OCI-LY1 (cell line): Measurements from ENCODE around the gene MUC13.

ENCODE experiments used
- H2AFZ ChIP-seq: fragments of 200-600 bp; sonication (generic), shearing (Covaris generic); 2 replicates; pipeline ENCODE4 v1.6.0; 2014; ENCODE audit warnings: antibody characterized with exemption, mild to moderate bottlenecking, low read length
- H3F3A ChIP-seq: fragments of 200-600 bp; sonication (generic), shearing (Covaris generic); 2 replicates; pipeline ENCODE4 v1.6.0; 2014; ENCODE audit warnings: mild to moderate bottlenecking, antibody characterized with exemption, low read length, moderate library complexity; ENCODE audit not compliant: insufficient read depth
- H3K27ac ChIP-seq: fragments of 200-600 bp; sonication (generic); 2 replicates; pipeline ENCODE4 v1.5.1; 2014; ENCODE audit warnings: low read length, mixed run types, mild to moderate bottlenecking, low read depth; ENCODE audit not compliant: poor library complexity, severe bottlenecking
- H3K27me3 ChIP-seq: fragments of 200-600 bp; sonication (generic); 2 replicates; pipeline ENCODE4 v1.6.0; 2014; ENCODE audit warnings: antibody characterized with exemption, mild to moderate bottlenecking, low read length, moderate library complexity; ENCODE audit not compliant: insufficient read depth
- H3K36me3 ChIP-seq: fragments of 200-600 bp; sonication (generic); 2 replicates; pipeline ENCODE4 v1.6.1; 2014; ENCODE audit warnings: mild to moderate bottlenecking, antibody characterized with exemption, low read length, moderate library complexity, mixed read lengths; ENCODE audit not compliant: insufficient read depth
- H3K4me1 ChIP-seq: fragments of 200-600 bp; sonication (generic); 2 replicates; pipeline ENCODE4 v1.5.1; 2014; ENCODE audit warnings: mild to moderate bottlenecking, low read length, moderate library complexity; ENCODE audit not compliant: insufficient read depth, severe bottlenecking
- H3K4me2 ChIP-seq: fragments of 200-600 bp; sonication (generic), shearing (Covaris generic); 2 replicates; pipeline ENCODE4 v1.6.1; 2014; ENCODE audit warnings: low read length
- H3K4me3 ChIP-seq: fragments of 200-600 bp; sonication (generic); 2 replicates; pipeline ENCODE4 v1.5.1; 2014; ENCODE audit warnings: low read length, low read depth, mild to moderate bottlenecking, mixed read lengths; ENCODE audit not compliant: poor library complexity, severe bottlenecking
- H3K79me2 ChIP-seq: fragments of 200-600 bp; shearing (Covaris generic); 2 replicates; pipeline ENCODE4 v1.6.1; 2016; ENCODE audit warnings: mixed run types, low read length, mixed read lengths; ENCODE audit not compliant: insufficient read depth
- H3K9ac ChIP-seq: fragments of 200-600 bp; sonication (generic), shearing (Covaris generic); 2 replicates; pipeline ENCODE4 v1.6.1; 2014; ENCODE audit warnings: mild to moderate bottlenecking, low read length, mixed read lengths
- H3K9me2 ChIP-seq: fragments of 200-600 bp; sonication (generic), shearing (Covaris generic); 2 replicates; pipeline ENCODE4 v1.6.1; 2014; ENCODE audit warnings: low read depth, mild to moderate bottlenecking, low read length, mixed read lengths
- H3K9me3 ChIP-seq: fragments of 200-600 bp; shearing (Covaris generic); 2 replicates; pipeline ENCODE4 v1.6.1; 2014; ENCODE audit warnings: low read length, mixed read lengths
- H4K20me1 ChIP-seq: fragments of 200-600 bp; sonication (generic), shearing (Covaris generic); 2 replicates; pipeline ENCODE4 v1.6.0; 2016; ENCODE audit warnings: mild to moderate bottlenecking, low read length; ENCODE audit not compliant: insufficient read depth
- CTCF ChIP-seq: fragments of 200-600 bp; sonication (generic), shearing (Covaris generic); IDR thresholded peaks from 2 replicates; pipeline ENCODE4 v1.5.1; 2017; ENCODE audit warnings: mild to moderate bottlenecking, antibody characterized with exemption, low read length, moderate library complexity, mixed read lengths
- EZH2 ChIP-seq: fragments of 200-600 bp; sonication (generic), shearing (Covaris generic); IDR thresholded peaks from 2 replicates; pipeline ENCODE4 v1.8.0; 2017; ENCODE audit warnings: borderline replicate concordance, mixed run types, mild to moderate bottlenecking, antibody characterized with exemption, low read length, moderate library complexity, mixed read lengths

MUC13 gene

DNA sequence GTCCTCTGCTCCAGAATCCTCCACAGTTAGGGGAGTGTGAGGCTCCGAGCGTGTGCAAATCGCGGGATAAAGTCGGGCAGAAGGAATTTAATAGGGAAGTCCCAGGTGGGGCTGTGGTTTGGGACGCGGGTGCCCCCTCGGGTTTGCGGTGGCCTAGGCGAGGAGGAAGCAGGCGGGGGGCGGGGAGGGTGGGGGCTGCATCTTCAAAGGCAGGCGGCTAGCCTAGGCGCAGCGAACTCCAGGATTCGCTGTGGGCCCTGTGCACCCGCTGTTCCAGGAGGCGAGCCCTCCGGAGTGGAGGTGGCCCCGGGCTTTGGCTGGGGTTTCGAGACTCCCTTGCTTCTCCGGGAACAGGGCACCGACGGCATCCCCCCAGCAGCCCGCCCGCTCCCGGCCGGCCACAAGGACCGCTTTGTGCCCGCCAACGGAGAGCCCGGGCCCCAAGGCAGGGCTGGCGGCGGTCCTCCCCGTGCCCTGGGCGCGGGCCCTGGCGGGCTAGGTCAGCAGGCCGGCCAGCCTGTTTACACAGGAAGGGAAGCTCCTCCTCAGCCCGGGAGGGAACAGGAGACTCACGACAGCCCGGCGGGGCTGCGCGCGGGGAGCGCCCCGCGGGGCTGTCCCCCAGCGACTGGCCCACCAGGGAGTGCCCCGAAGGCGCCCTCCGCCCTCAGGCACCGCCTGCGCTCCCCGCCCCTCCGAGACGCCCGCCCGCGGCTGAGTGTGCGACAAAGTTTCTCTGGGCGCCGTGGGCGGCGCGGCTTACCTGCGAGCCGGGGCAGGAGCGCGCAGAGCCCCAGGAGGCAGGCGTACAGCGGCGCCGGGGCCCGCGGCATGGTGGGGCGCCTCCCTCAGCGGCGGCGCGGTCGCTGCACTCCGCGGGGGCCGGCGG lies 48.1 kb downstream of the MUC13 start:
- Histone ChIP-seq H3K27me3 (peaks cover 9% of the 10 kb centered on the region; the same call in 1 of the 2 replicates), H3K79me2 (no peaks in the 10 kb centered on the region), H2AFZ (no peak overlapping the region), H4K20me1 (no peaks in the 10 kb centered on the region), H3K4me2 (no peak overlapping the region), H3K27ac (no peak overlapping the region), H3K9me3 (no peaks in the 10 kb centered on the region), H3K9me2 (no peaks in the 10 kb centered on the region), H3K4me1 (no peaks in the 10 kb centered on the region), H3K4me3 (no peak overlapping the region), H3K36me3 (no peaks in the 10 kb centered on the region), H3K9ac (no peak overlapping the region), H3F3A (no peaks in the 10 kb centered on the region)
- no peak for TF ChIP-seq CTCF
- TF ChIP-seq EZH2 = no peak

GRCh38 chr3:124885466-124886167 lies 48.9 kb downstream of the MUC13 start:
- no peaks in the 10 kb centered on the region for H3K9me2 ChIP-seq
- H3F3A ChIP-seq = no peaks in the 10 kb centered on the region
- peaks cover 9% of the 10 kb centered on the region; the same call in 1 of the 2 replicates for H3K27me3 ChIP-seq
- H3K9ac ChIP-seq = no peak overlapping the region
- no peaks in the 10 kb centered on the region for H3K36me3 ChIP-seq
- no peak overlapping the region for H3K4me3 ChIP-seq
- no peaks in the 10 kb centered on the region for H3K9me3 ChIP-seq
- no peaks in the 10 kb centered on the region for H4K20me1 ChIP-seq
- TF ChIP-seq EZH2 (no peak), CTCF (no peak)
- no peaks in the 10 kb centered on the region for H3K79me2 ChIP-seq
- H2AFZ ChIP-seq = no peak overlapping the region
- H3K4me1 ChIP-seq = no peaks in the 10 kb centered on the region
- no peak overlapping the region for H3K27ac ChIP-seq
- no peak overlapping the region for H3K4me2 ChIP-seq

GRCh38 chr3:124884474-124885101 lies 50.0 kb downstream of the MUC13 start:
- Histone ChIP-seq H4K20me1 (no peaks in the 10 kb centered on the region), H2AFZ (no peak overlapping the region), H3K27me3 (peaks cover 9% of the 10 kb centered on the region; the same call in 1 of the 2 replicates), H3K4me1 (no peaks in the 10 kb centered on the region), H3F3A (no peaks in the 10 kb centered on the region), H3K27ac (no peak overlapping the region), H3K4me2 (no peak overlapping the region), H3K36me3 (no peaks in the 10 kb centered on the region), H3K79me2 (no peaks in the 10 kb centered on the region), H3K9ac (no peak overlapping the region), H3K9me2 (no peaks in the 10 kb centered on the region), H3K9me3 (no peaks in the 10 kb centered on the region), H3K4me3 (no peak overlapping the region)
- no peak for TF ChIP-seq EZH2
- no peak for TF ChIP-seq CTCF
